SK-N-MC (cell line): Measurements from ENCODE around the gene KCTD10.

Source experiments
- DNase-seq: peaks from one replicate; pipeline ENCODE4 v3.0.0-alpha.2; 2011; ENCODE audit warnings: low read depth, low spot score
- H3K27ac ChIP-seq: fragments of 200-600 bp; sonication (generic); 2 replicates; pipeline ENCODE4 v1.5.1; 2016; ENCODE audit warnings: mixed run types
- H3K36me3 ChIP-seq: fragments of 200-600 bp; sonication (generic); 2 replicates; pipeline ENCODE4 v1.6.1; 2017; ENCODE audit warnings: antibody characterized with exemption, low read length, mixed read lengths; ENCODE audit not compliant: insufficient read depth
- H3K4me3 ChIP-seq: fragments of 200-600 bp; sonication (generic); 2 replicates; pipeline ENCODE4 v1.5.1; 2016
- H3K9ac ChIP-seq: fragments of 200-600 bp; sonication (generic); 2 replicates; pipeline ENCODE4 v1.8.0; 2017; ENCODE audit warnings: mixed run types, mixed read lengths; ENCODE audit not compliant: insufficient read length
- H3K9me3 ChIP-seq: fragments of 200-600 bp; sonication (generic); 2 replicates; pipeline ENCODE4 v1.6.1; 2017; ENCODE audit warnings: low read depth, mild to moderate bottlenecking, antibody characterized with exemption, low read length, moderate library complexity, mixed read lengths
- EZH2 ChIP-seq: fragments of 200-600 bp; sonication (generic); IDR thresholded peaks from one replicate; pipeline ENCODE4 v1.6.1; 2017; ENCODE audit warnings: antibody characterized with exemption
- FOXP2 ChIP-seq: optimal IDR thresholded peaks from 2 replicates; pipeline ENCODE3; 2011; ENCODE audit warnings: mild to moderate bottlenecking, moderate library complexity; ENCODE audit not compliant: insufficient read depth; ENCODE audit errors: extremely low read length, control extremely low read depth
- POLR2AphosphoS5 ChIP-seq: IDR thresholded peaks from 2 replicates; pipeline ENCODE4 v1.6.1; 2012; ENCODE audit warnings: mild to moderate bottlenecking, low read depth, low read length, borderline replicate concordance

Gene KCTD10

GRCh38 chr12:109461846-109462756 lies 15.0 kb downstream of the KCTD10 start:
- Histone ChIP-seq H3K9me3 (no peaks in the 10 kb centered on the region), H3K9ac (peak overlapping the region; percentile 61), H3K36me3 (peaks cover 18% of the 10 kb centered on the region), H3K4me3 (peak overlapping the region; percentile 64), H3K27ac (peak overlapping the region; percentile 98)
- TF ChIP-seq POLR2AphosphoS5 (peak; percentile 30; the same call in 1 of the 2 replicates), FOXP2 (peak; percentile 81), EZH2 (no peak)
- peak; percentile 66 for DNase-seq

- DNase-seq = no peak
Measured at GRCh38 chr12:109461049-109461845, 15.9 kb downstream of the KCTD10 start.

GRCh38 chr12:109460538-109460937 lies 16.6 kb downstream of the KCTD10 start:
- no peaks in the 10 kb centered on the region for H3K9me3 ChIP-seq
- H3K9ac ChIP-seq = no peak overlapping the region
- TF ChIP-seq EZH2 = no peak
- TF ChIP-seq POLR2AphosphoS5 = no peak
- TF ChIP-seq FOXP2 = no peak
- H3K36me3 ChIP-seq = peaks cover 34% of the 10 kb centered on the region
- DNase-seq = no peak
- H3K4me3 ChIP-seq = no peak overlapping the region
- peak overlapping the region; percentile 98; the same call in 1 of the 2 replicates for H3K27ac ChIP-seq

More at GRCh38 chr12:109461049-109461845, 15.9 kb downstream of the KCTD10 start:
- H3K9me3 ChIP-seq = no peaks in the 10 kb centered on the region
- H3K4me3 ChIP-seq = peak overlapping the region; percentile 64
- peaks cover 27% of the 10 kb centered on the region for H3K36me3 ChIP-seq
- no peak for TF ChIP-seq EZH2
- TF ChIP-seq POLR2AphosphoS5 = no peak
- TF ChIP-seq FOXP2 = no peak
- peak overlapping the region; percentile 61 for H3K9ac ChIP-seq
- H3K27ac ChIP-seq = peak overlapping the region; percentile 98

GRCh38 chr12:109459247-109459646 lies 17.9 kb downstream of the KCTD10 start:
- Histone ChIP-seq H3K27ac (no peak overlapping the region), H3K9me3 (no peaks in the 10 kb centered on the region), H3K36me3 (peaks cover 46% of the 10 kb centered on the region), H3K9ac (no peak overlapping the region), H3K4me3 (no peak overlapping the region)
- no peak for TF ChIP-seq POLR2AphosphoS5
- TF ChIP-seq EZH2 = no peak
- TF ChIP-seq FOXP2 = no peak
- DNase-seq = no peak

GRCh38 chr12:109458771-109459208 lies 18.3 kb downstream of the KCTD10 start:
- Histone ChIP-seq H3K9ac (no peak overlapping the region), H3K4me3 (no peak overlapping the region), H3K27ac (no peak overlapping the region), H3K9me3 (no peaks in the 10 kb centered on the region), H3K36me3 (peaks cover 49% of the 10 kb centered on the region)
- TF ChIP-seq POLR2AphosphoS5 (no peak), FOXP2 (no peak), EZH2 (no peak)
- no peak for DNase-seq

GRCh38 chr12:109458086-109458485 lies 19.0 kb downstream of the KCTD10 start:
- no peak for DNase-seq
- Histone ChIP-seq H3K27ac (no peak overlapping the region), H3K36me3 (peaks cover 55% of the 10 kb centered on the region)

GRCh38 chr12:109455706-109456105 lies 21.4 kb downstream of the KCTD10 start:
- Histone ChIP-seq H3K9me3 (no peaks in the 10 kb centered on the region), H3K36me3 (peaks cover 60% of the 10 kb centered on the region), H3K27ac (no peak overlapping the region), H3K9ac (no peak overlapping the region), H3K4me3 (no peak overlapping the region)
- DNase-seq = no peak
- no peak for TF ChIP-seq POLR2AphosphoS5
- no peak for TF ChIP-seq FOXP2
- TF ChIP-seq EZH2 = no peak

More at GRCh38 chr12:109458086-109458485, 19.0 kb downstream of the KCTD10 start:
- H3K4me3 ChIP-seq = no peak overlapping the region
- H3K9ac ChIP-seq = no peak overlapping the region
- no peak for TF ChIP-seq EZH2
- TF ChIP-seq POLR2AphosphoS5 = no peak
- TF ChIP-seq FOXP2 = no peak
- no peaks in the 10 kb centered on the region for H3K9me3 ChIP-seq

- Histone ChIP-seq H3K9ac (no peak overlapping the region), H3K36me3 (peaks cover 46% of the 10 kb centered on the region), H3K9me3 (no peaks in the 10 kb centered on the region), H3K27ac (no peak overlapping the region), H3K4me3 (no peak overlapping the region)
- no peak for DNase-seq
- TF ChIP-seq FOXP2 (no peak), EZH2 (no peak), POLR2AphosphoS5 (no peak)
Measured at GRCh38 chr12:109452489-109452888, 24.6 kb downstream of the KCTD10 start.
